ENCODE results near the gene SLC35G4.

SLC35G4 gene

GRCh38 chr18:11577271-11578112 is 31.9 kb upstream of the SLC35G4 start:
- FAIRE-seq, result no peak
- TF ChIP-seq SPI1 (IDR thresholded peaks at IDR 0.05; ENCODE audit: low read depth, low read length) (no peak), POLR2A (IDR thresholded peaks at IDR 0.05; ENCODE audit: low read depth, low read length) (no peak), TAF1 (IDR thresholded peaks at IDR 0.05; ENCODE audit: low read depth, low read length) (no peak), PAX5 (IDR thresholded peaks at IDR 0.05; ENCODE audit: insufficient read depth, low read length, severe bottlenecking) (no peak), POU2F2 (IDR thresholded peaks at IDR 0.05; ENCODE audit: low read depth, low read length) (no peak)
- no peak for DNase-seq (ENCODE audit: insufficient read length, low spot score)

- FAIRE-seq (no peak), DNase-seq (ENCODE audit: insufficient read length, low spot score) (no peak)
- TF ChIP-seq SPI1 (IDR thresholded peaks at IDR 0.05; ENCODE audit: low read depth, low read length) (0 out of 2 replicates have a peak, but pooled peaks have one; percentile 5), POU2F2 (IDR thresholded peaks at IDR 0.05; ENCODE audit: low read depth, low read length) (no peak), POLR2A (IDR thresholded peaks at IDR 0.05; ENCODE audit: low read depth, low read length) (no peak)
Measured at GRCh38 chr18:11578799-11579198, 30.6 kb upstream of the SLC35G4 start.

GRCh38 chr18:11579916-11580315 is 29.5 kb upstream of the SLC35G4 start:
- FAIRE-seq, result no peak
- DNase-seq (ENCODE audit: insufficient read length, low spot score), result no peak
- TF ChIP-seq POLR2A (IDR thresholded peaks at IDR 0.05; ENCODE audit: low read depth, low read length) (no peak), POLR2AphosphoS5 (IDR thresholded peaks at IDR 0.05; ENCODE audit: low read depth, low read length) (no peak), SPI1 (IDR thresholded peaks at IDR 0.05; ENCODE audit: low read depth, low read length) (no peak), PAX5 (IDR thresholded peaks at IDR 0.05; ENCODE audit: insufficient read depth, low read length, severe bottlenecking) (no peak), TAF1 (IDR thresholded peaks at IDR 0.05; ENCODE audit: low read depth, low read length) (no peak)

- TF ChIP-seq PAX5 (IDR thresholded peaks at IDR 0.05; ENCODE audit: insufficient read depth, low read length, severe bottlenecking) (no peak), POU2F2 (IDR thresholded peaks at IDR 0.05; ENCODE audit: low read depth, low read length) (no peak), POLR2AphosphoS5 (IDR thresholded peaks at IDR 0.05; ENCODE audit: low read depth, low read length) (no peak), SPI1 (IDR thresholded peaks at IDR 0.05; ENCODE audit: low read depth, low read length) (no peak), TAF1 (IDR thresholded peaks at IDR 0.05; ENCODE audit: low read depth, low read length) (no peak), POLR2A (IDR thresholded peaks at IDR 0.05; ENCODE audit: low read depth, low read length) (no peak)
- FAIRE-seq (peak; percentile 72), DNase-seq (ENCODE audit: insufficient read length, low spot score) (no peak)
Measured at GRCh38 chr18:11581286-11581685, 28.1 kb upstream of the SLC35G4 start.

GRCh38 chr18:11585596-11585995 is 23.8 kb upstream of the SLC35G4 start:
- DNase-seq (ENCODE audit: insufficient read length, low spot score) (no peak), FAIRE-seq (no peak)
- TF ChIP-seq SPI1 (IDR thresholded peaks at IDR 0.05; ENCODE audit: low read depth, low read length), result no peak
- TF ChIP-seq TAF1 (IDR thresholded peaks at IDR 0.05; ENCODE audit: low read depth, low read length), result no peak
- no peak for TF ChIP-seq POLR2AphosphoS5 (IDR thresholded peaks at IDR 0.05; ENCODE audit: low read depth, low read length)
- no peak for TF ChIP-seq PAX5 (IDR thresholded peaks at IDR 0.05; ENCODE audit: insufficient read depth, low read length, severe bottlenecking)
- no peak for TF ChIP-seq POLR2A (IDR thresholded peaks at IDR 0.05; ENCODE audit: low read depth, low read length)
- TF ChIP-seq POU2F2 (IDR thresholded peaks at IDR 0.05; ENCODE audit: low read depth, low read length), result no peak

- no peak for DNase-seq (ENCODE audit: insufficient read length, low spot score)
- FAIRE-seq, result no peak
Measured at GRCh38 chr18:11586896-11587295, 22.5 kb upstream of the SLC35G4 start.

GRCh38 chr18:11587432-11587831 is 22.0 kb upstream of the SLC35G4 start:
- no peak for FAIRE-seq
- no peak for TF ChIP-seq TAF1 (IDR thresholded peaks at IDR 0.05; ENCODE audit: low read depth, low read length)
- no peak for TF ChIP-seq POU2F2 (IDR thresholded peaks at IDR 0.05; ENCODE audit: low read depth, low read length)
- TF ChIP-seq PAX5 (IDR thresholded peaks at IDR 0.05; ENCODE audit: insufficient read depth, low read length, severe bottlenecking), result no peak
- TF ChIP-seq POLR2A (IDR thresholded peaks at IDR 0.05; ENCODE audit: low read depth, low read length), result no peak

More at GRCh38 chr18:11586896-11587295, 22.5 kb upstream of the SLC35G4 start:
- TF ChIP-seq PAX5 (IDR thresholded peaks at IDR 0.05; ENCODE audit: insufficient read depth, low read length, severe bottlenecking), result no peak
- no peak for TF ChIP-seq POLR2A (IDR thresholded peaks at IDR 0.05; ENCODE audit: low read depth, low read length)
- TF ChIP-seq TAF1 (IDR thresholded peaks at IDR 0.05; ENCODE audit: low read depth, low read length), result no peak
- no peak for TF ChIP-seq POLR2AphosphoS5 (IDR thresholded peaks at IDR 0.05; ENCODE audit: low read depth, low read length)
- TF ChIP-seq SPI1 (IDR thresholded peaks at IDR 0.05; ENCODE audit: low read depth, low read length), result no peak
- TF ChIP-seq POU2F2 (IDR thresholded peaks at IDR 0.05; ENCODE audit: low read depth, low read length), result no peak

GRCh38 chr18:11587846-11588245 is 21.6 kb upstream of the SLC35G4 start:
- TF ChIP-seq POLR2A (IDR thresholded peaks at IDR 0.05; ENCODE audit: low read depth, low read length) (no peak), TAF1 (IDR thresholded peaks at IDR 0.05; ENCODE audit: low read depth, low read length) (no peak), SPI1 (IDR thresholded peaks at IDR 0.05; ENCODE audit: low read depth, low read length) (no peak), POU2F2 (IDR thresholded peaks at IDR 0.05; ENCODE audit: low read depth, low read length) (no peak), PAX5 (IDR thresholded peaks at IDR 0.05; ENCODE audit: insufficient read depth, low read length, severe bottlenecking) (no peak), POLR2AphosphoS5 (IDR thresholded peaks at IDR 0.05; ENCODE audit: low read depth, low read length) (no peak)
- DNase-seq (ENCODE audit: insufficient read length, low spot score) (no peak), FAIRE-seq (no peak)

More at GRCh38 chr18:11587432-11587831, 22.0 kb upstream of the SLC35G4 start:
- no peak for DNase-seq (ENCODE audit: insufficient read length, low spot score)

GRCh38 chr18:11591957-11592356 is 17.4 kb upstream of the SLC35G4 start:
- no peak for TF ChIP-seq SPI1 (IDR thresholded peaks at IDR 0.05; ENCODE audit: low read depth, low read length)
- TF ChIP-seq POLR2AphosphoS5 (IDR thresholded peaks at IDR 0.05; ENCODE audit: low read depth, low read length), result no peak
- no peak for TF ChIP-seq PAX5 (IDR thresholded peaks at IDR 0.05; ENCODE audit: insufficient read depth, low read length, severe bottlenecking)
- TF ChIP-seq POLR2A (IDR thresholded peaks at IDR 0.05; ENCODE audit: low read depth, low read length), result no peak
- TF ChIP-seq TAF1 (IDR thresholded peaks at IDR 0.05; ENCODE audit: low read depth, low read length), result no peak
- TF ChIP-seq POU2F2 (IDR thresholded peaks at IDR 0.05; ENCODE audit: low read depth, low read length), result no peak
- FAIRE-seq (no peak), DNase-seq (ENCODE audit: insufficient read length, low spot score) (no peak)

- TF ChIP-seq TAF1 (IDR thresholded peaks at IDR 0.05; ENCODE audit: low read depth, low read length) (no peak), PAX5 (IDR thresholded peaks at IDR 0.05; ENCODE audit: insufficient read depth, low read length, severe bottlenecking) (no peak), POLR2A (IDR thresholded peaks at IDR 0.05; ENCODE audit: low read depth, low read length) (no peak), SPI1 (IDR thresholded peaks at IDR 0.05; ENCODE audit: low read depth, low read length) (no peak), POU2F2 (IDR thresholded peaks at IDR 0.05; ENCODE audit: low read depth, low read length) (no peak), POLR2AphosphoS5 (IDR thresholded peaks at IDR 0.05; ENCODE audit: low read depth, low read length) (no peak)
- FAIRE-seq (no peak), DNase-seq (ENCODE audit: insufficient read length, low spot score) (no peak)
Measured at GRCh38 chr18:11600321-11600720, 9.1 kb upstream of the SLC35G4 start.
